GM12892 (cell line): ENCODE data around the gene OSBPL10.

Source experiments
- POLR2A ChIP-seq: IDR thresholded peaks from 2 replicates; pipeline ENCODE4 v1.6.1; 2011; ENCODE audit warnings: low read depth, low read length, control low read depth
- POLR2AphosphoS5 ChIP-seq: IDR thresholded peaks from 2 replicates; pipeline ENCODE4 v1.6.1; 2011; ENCODE audit warnings: low read depth, low read length, control low read depth
- TAF1 ChIP-seq: IDR thresholded peaks from 2 replicates; pipeline ENCODE4 v1.6.1; 2011; ENCODE audit warnings: low read depth, mild to moderate bottlenecking, control low read depth, low read length, borderline replicate concordance

GRCh38 chr3:31980530-31981205 is 394 bp downstream of the OSBPL10 start:
- TF ChIP-seq TAF1 (no peak), POLR2A (no peak), POLR2AphosphoS5 (no peak)
